Spleen (tissue), 11 donors: ENCODE data around the gene TAF10. TPM values are rescaled to one million over a fixed set of nuclear protein-coding genes. Genes with fewer than 3 reads are reported as not detected.
A peak's percentile ranks its signal among the peaks of the same experiment; 100 is the strongest.

Source experiments
- DNase-seq: peaks from one replicate; pipeline ENCODE4 v3.0.0-alpha.2; 2020
- H3K27ac ChIP-seq, 8 donors: fragments of 200-600 bp; sonication (generic) in 7 of 8; 1 replicate in 4 of 8; 2 replicates in 4 of 8; pipeline versions ENCODE4 v1.5.0 to v1.8.0; 2016 to 2021; ENCODE audit warnings: inconsistent platforms in 4 of 8, mild to moderate bottlenecking in 4 of 8, moderate library complexity in 1 of 8
- H3K27me3 ChIP-seq, 7 donors: fragments of 200-600 bp; sonication (generic) in 6 of 7; replicated peaks in 1 of 7; 1 replicate in 4 of 7; 2 replicates in 3 of 7; pipeline versions ENCODE4 v1.5.0 to v1.8.0; 2016 to 2021; ENCODE audit warnings: inconsistent platforms in 3 of 7, mild to moderate bottlenecking in 1 of 7
- H3K36me3 ChIP-seq, 6 donors: fragments of 200-600 bp; sonication (generic) in 5 of 6; 1 replicate in 4 of 6; 2 replicates in 2 of 6; pipeline versions ENCODE4 v1.5.0 to v1.8.0; 2016 to 2021; ENCODE audit warnings: inconsistent platforms in 2 of 6
- H3K4me1 ChIP-seq, 6 donors: fragments of 200-600 bp; sonication (generic) in 5 of 6; 1 replicate in 3 of 6; 2 replicates in 3 of 6; pipeline versions ENCODE4 v1.5.0 to v1.8.0; 2016 to 2021; ENCODE audit warnings: inconsistent platforms in 3 of 6
- H3K4me3 ChIP-seq, 8 donors: fragments of 200-600 bp; sonication (generic) in 7 of 8; 1 replicate in 4 of 8; 2 replicates in 4 of 8; pipeline versions ENCODE4 v1.5.0 to v1.8.0; 2016 to 2021; ENCODE audit warnings: inconsistent platforms in 4 of 8, mild to moderate bottlenecking in 4 of 8, moderate library complexity in 2 of 8
- H3K9me3 ChIP-seq, 8 donors: fragments of 200-600 bp; sonication (generic) in 7 of 8; 1 replicate in 4 of 8; 2 replicates in 4 of 8; pipeline versions ENCODE4 v1.5.0 to v1.8.0; 2016 to 2021; ENCODE audit warnings: inconsistent platforms in 4 of 8
- CTCF ChIP-seq, 11 experiments: fragments of 200-600 bp in 7 of 11; fragments of 450-650 bp in 4 of 11; sonication (generic) in 4 of 11; IDR thresholded peaks in 8 of 11; conservative IDR thresholded peaks in 3 of 11; 1 replicate in 7 of 11; 2 replicates in 4 of 11; pipeline versions ENCODE4 v1.4.0 to v1.8.0; 2016 to 2021; ENCODE audit warnings: antibody characterized with exemption in 11 of 11, inconsistent platforms in 4 of 11, mild to moderate bottlenecking in 1 of 11
- POLR2A ChIP-seq, 3 donors: fragments of 450-650 bp; IDR thresholded peaks; one replicate each; pipeline ENCODE4 v1.5.1; 2017; ENCODE audit warnings: antibody characterized with exemption in 3 of 3, mild to moderate bottlenecking in 1 of 3
- POLR2AphosphoS5 ChIP-seq, 3 donors: sonication (generic); formaldehyde crosslinking; IDR thresholded peaks; one replicate each; pipeline ENCODE4 v1.5.1; 2017; ENCODE audit warnings: antibody characterized with exemption in 3 of 3
- WGBS, 5 donors: extraction: QIAGEN DNeasy Blood & Tissue Kit in 3 of 5; methylation state at CpG; one replicate each; pipeline versions ENCODE4 v1.1.5 to v1.1.7; 2013 to 2018; 5-methylcytosine and 5-hydroxymethylcytosine counted together
- intact Hi-C: fragments of 100-400 bp; cut with DNase I; formaldehyde crosslinking; loops from one replicate; pipeline ENCODE4 v1.15.0; 2023; ENCODE audit warnings: low total_unique reads
- polyA plus RNA-seq, 3 donors: library from polyadenylated mRNA; stranded (reverse); fragments of 200-250 nt; gene quantifications; one replicate each; pipeline ENCODE4 v1.2.1, GENCODE V29; 2013
- total RNA-seq, 7 donors: library from RNA; depleted of rRNA in 3 of 7; stranded (reverse); fragments of >200 nt in 3 of 7; fragmentation: NEBNext Ultra II Directional in 4 of 7; extraction: Animal tissue kit (Norgen Biotek cat#: 25700) in 4 of 7; gene quantifications; one replicate each; pipeline versions ENCODE4 v1.1.0 to v1.2.1, GENCODE V29; 2016 to 2021
- donor health status: healthy with polysubstance abuse.
- donor health status: DM: no; HTN: no; CAD: no; lungs with moderate emphysema.
- donor health status: DM: no; HTN: no; CAD: no.
- donor health status: Bipolar disorder and iron deficiency.
- donor health status: healthy.
- donor health status: DM: no; HTN: no; CAD: no.
- donor health status: DM: yes; HTN: yes; CAD: no.

The TAF10 gene
- total and polyA plus RNA-seq, 10 donors: 103 to 159 (median 144) TPM

GRCh38 chr11:6603287-6604080 lies 8.5 kb downstream of the TAF10 start, which contains the start of the genes ILK and RRP8:
Gene ILK, plus strand, starts transcription at chr11:6603774. Its CDS starts 498 bp downstream, at chr11:6604272.
Gene RRP8, minus strand, starts transcription at chr11:6603616. Its CDS starts 114 bp downstream, at chr11:6603502.
- no peaks in the 10 kb centered on the region for H3K9me3 ChIP-seq
- peak within 1 kb of the TSS; percentile 90 to 98 (median 94) for H3K27ac ChIP-seq
- TF ChIP-seq POLR2A (IDR thresholded peaks at IDR 0.05) (peak in 1 of 3 donors; percentile 24), CTCF (IDR thresholded peaks at IDR 0.05 in 8 of 11, conservative IDR thresholded peaks at IDR 0.05 in 3 of 11) (peak in 7 of 11 experiments; percentile 30 to 56 (median 45)), POLR2AphosphoS5 (IDR thresholded peaks at IDR 0.05) (peak; percentile 87 to 92 (median 92))
- intact Hi-C loops: loop anchor here (5.0 kb wide), 1 partner anchor 79 kb away; the partner anchor contains the start of gene MRPL17
- H3K27me3 ChIP-seq: no peaks in the 10 kb centered on the region
- peak; percentile 99 for DNase-seq
- H3K36me3 ChIP-seq: peaks cover 0 to 63% (median 40%) of the 10 kb centered on the region in 6 donors
- H3K4me1 ChIP-seq: peaks cover 59 to 90% (median 72%) of the 10 kb centered on the region in 6 donors
- 0 to 1% (median 0%) methylated on average over 56 to 72 of the region's 72 CpGs for WGBS, 5 donors
- H3K4me3 ChIP-seq: peak within 1 kb of the TSS; percentile 60 to 91 (median 84)

GRCh38 chr11:6602096-6602940 lies 9.7 kb downstream of the TAF10 start:
- 51 to 65% (median 56%) methylated on average over 7 of the region's 7 CpGs for WGBS, 5 donors
- H3K36me3 ChIP-seq: peaks cover 0 to 63% (median 39%) of the 10 kb centered on the region in 6 donors
- peaks cover 48 to 78% (median 61%) of the 10 kb centered on the region in 6 donors for H3K4me1 ChIP-seq
- H3K27me3 ChIP-seq: no peaks in the 10 kb centered on the region
- H3K27ac ChIP-seq: peak overlapping the region in 7 of 8 donors; percentile 90 to 98 (median 94)
- no peak for TF ChIP-seq CTCF (IDR thresholded peaks at IDR 0.05 in 8 of 11, conservative IDR thresholded peaks at IDR 0.05 in 3 of 11)
- TF ChIP-seq POLR2AphosphoS5 (IDR thresholded peaks at IDR 0.05): no peak
- no peak for TF ChIP-seq POLR2A (IDR thresholded peaks at IDR 0.05)
- intact Hi-C loops: loop anchor here (5.0 kb wide), 1 partner anchor 80 kb away; the partner anchor contains the start of gene MRPL17
- DNase-seq: no peak
- no peaks in the 10 kb centered on the region for H3K9me3 ChIP-seq
- H3K4me3 ChIP-seq: peak overlapping the region; percentile 60 to 91 (median 84)

- Histone ChIP-seq H3K27me3 (no peaks in the 10 kb centered on the region), H3K36me3 (peaks cover 0 to 69% (median 49%) of the 10 kb centered on the region in 6 donors), H3K4me1 (peaks cover 35 to 65% (median 48%) of the 10 kb centered on the region in 6 donors), H3K4me3 (no peak overlapping the region), H3K27ac (no peak overlapping the region), H3K9me3 (no peaks in the 10 kb centered on the region)
- DNase-seq: no peak
- TF ChIP-seq POLR2A (IDR thresholded peaks at IDR 0.05) (no peak), CTCF (IDR thresholded peaks at IDR 0.05 in 8 of 11, conservative IDR thresholded peaks at IDR 0.05 in 3 of 11) (no peak), POLR2AphosphoS5 (IDR thresholded peaks at IDR 0.05) (no peak)
- 97 to 98% (median 97%) methylated on average over 11 to 13 of the region's 13 CpGs for WGBS, 5 donors
- intact Hi-C loops: loop anchor here (5.0 kb wide), 1 partner anchor 81 kb away; the partner anchor contains the start of gene MRPL17
Observed at GRCh38 chr11:6601041-6601461, 11.0 kb downstream of the TAF10 start.
